Activated naive CD4-positive, alpha-beta T cell treated with anti-CD3 and anti-CD28 coated beads, Interleukin-2, amount 50 U/mL, for 72 hours (primary cell): Measurements from ENCODE around the gene ISOC2. TPM values are rescaled to one million over a fixed set of nuclear protein-coding genes. Genes with fewer than 3 reads are reported as not detected.
A peak's percentile ranks its signal among the peaks of the same experiment; 100 is the strongest.

Source experiments
- ATAC-seq, 2 donors: fragments of 150-1000 bp; cut with Tn5 transposase; 2 replicates each; pipeline ENCODE4 v1.10.0; 2021; ENCODE audit warnings: mild to moderate bottlenecking in 2 of 2, moderate library complexity in 2 of 2
- DNase-seq, 2 donors: peaks; one replicate each; pipeline ENCODE4 v3.0.0; 2021 to 2022; ENCODE audit warnings: low spot score in 2 of 2
- H3K27ac Mint-ChIP-seq, 2 donors: one replicate each; pipeline ENCODE4 v1.8.0; 2022; ENCODE audit warnings: mild to moderate bottlenecking in 2 of 2, mixed read lengths in 2 of 2
- H3K36me3 Mint-ChIP-seq, 2 donors: one replicate each; pipeline ENCODE4 v1.8.0; 2022; ENCODE audit warnings: mixed read lengths in 2 of 2
- H3K9me3 Mint-ChIP-seq, 2 donors: one replicate each; pipeline ENCODE4 v1.8.0; 2022; ENCODE audit warnings: mixed read lengths in 2 of 2
- total RNA-seq, 2 donors: library from RNA; stranded (reverse); gene quantifications; one replicate each; pipeline ENCODE4 v1.2.3, GENCODE V29; 2022

The ISOC2 gene
- total RNA-seq, 2 donors from 2014 or later = 22.1 to 41.5 TPM

DNA sequence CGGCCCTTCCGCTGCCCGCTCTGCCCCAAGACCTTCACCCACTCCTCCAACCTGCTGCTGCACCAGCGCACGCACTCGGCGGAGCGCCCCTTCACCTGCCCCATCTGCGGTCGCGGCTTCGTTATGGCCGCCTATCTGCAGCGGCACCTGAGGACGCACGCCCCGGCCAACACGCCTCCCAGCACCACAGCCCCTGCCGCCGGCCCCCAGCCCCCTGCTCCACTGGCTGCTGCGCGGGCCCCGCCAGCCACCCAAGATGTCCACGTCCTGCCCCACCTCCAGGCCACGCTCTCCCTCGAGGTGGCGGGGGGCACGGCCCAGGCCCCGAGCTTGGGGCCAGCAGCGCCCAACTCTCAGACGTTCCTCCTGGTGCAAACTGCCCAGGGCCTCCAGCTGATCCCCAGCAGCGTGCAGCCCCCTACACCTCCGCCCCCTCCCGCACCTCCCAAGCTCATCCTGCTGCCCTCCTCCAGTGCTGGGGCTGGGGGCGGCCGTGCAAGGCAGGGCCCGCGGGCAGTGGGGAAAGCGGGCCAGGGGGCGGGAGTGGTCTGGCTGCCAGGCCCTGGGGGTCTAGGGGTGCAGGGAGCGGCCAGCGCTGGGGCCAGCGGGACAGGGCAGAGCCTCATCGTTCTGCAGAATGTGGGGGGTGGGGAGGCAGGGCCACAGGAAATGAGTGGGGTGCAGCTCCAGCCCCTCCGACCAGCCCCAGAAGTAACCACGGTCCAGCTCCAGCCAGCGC is 21.7 kb upstream of the ISOC2 start:
- H3K36me3 Mint-ChIP-seq = no peaks in the 10 kb centered on the region
- no peak overlapping the region for H3K27ac Mint-ChIP-seq
- DNase-seq = no peak
- ATAC-seq = no peak
- no peaks in the 10 kb centered on the region for H3K9me3 Mint-ChIP-seq

- Mint-ChIP-seq H3K27ac (no peak overlapping the region), H3K36me3 (no peaks in the 10 kb centered on the region), H3K9me3 (no peaks in the 10 kb centered on the region)
- no peak for DNase-seq
- ATAC-seq = no peak
Observed at GRCh38 chr19:55482156-55482961, 20.9 kb upstream of the ISOC2 start.

- no peak overlapping the region for H3K27ac Mint-ChIP-seq
- ATAC-seq = no peak
- H3K36me3 Mint-ChIP-seq = no peaks in the 10 kb centered on the region
- H3K9me3 Mint-ChIP-seq = no peaks in the 10 kb centered on the region
- DNase-seq = no peak
Observed at GRCh38 chr19:55481794-55482155, 20.3 kb upstream of the ISOC2 start.

DNA sequence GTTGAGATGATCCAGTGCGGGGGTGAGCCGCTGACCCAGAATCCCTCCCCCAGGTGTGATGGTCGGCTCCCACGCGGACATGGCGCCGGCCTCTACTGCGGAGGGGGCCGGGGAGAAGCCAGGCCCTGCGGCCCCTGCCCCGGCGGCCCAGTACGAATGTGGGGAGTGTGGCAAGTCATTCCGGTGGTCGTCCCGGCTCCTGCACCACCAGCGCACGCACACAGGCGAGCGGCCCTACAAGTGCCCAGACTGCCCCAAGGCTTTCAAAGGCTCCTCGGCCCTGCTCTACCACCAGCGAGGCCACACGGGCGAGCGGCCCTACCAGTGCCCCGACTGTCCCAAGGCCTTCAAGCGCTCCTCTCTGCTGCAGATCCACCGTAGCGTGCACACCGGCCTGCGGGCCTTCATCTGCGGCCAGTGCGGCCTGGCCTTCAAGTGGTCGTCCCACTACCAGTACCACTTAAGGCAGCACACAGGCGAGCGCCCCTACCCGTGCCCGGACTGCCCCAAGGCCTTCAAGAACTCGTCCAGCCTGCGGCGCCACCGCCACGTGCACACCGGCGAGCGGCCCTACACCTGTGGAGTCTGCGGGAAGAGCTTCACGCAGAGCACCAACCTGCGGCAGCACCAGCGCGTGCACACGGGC is 19.8 kb upstream of the ISOC2 start:
- ATAC-seq (no peak), DNase-seq (no peak)
- H3K27ac Mint-ChIP-seq = no peak overlapping the region
- H3K9me3 Mint-ChIP-seq = no peaks in the 10 kb centered on the region
- no peaks in the 10 kb centered on the region for H3K36me3 Mint-ChIP-seq

GRCh38 chr19:55479451-55480230 is 18.2 kb upstream of the ISOC2 start:
- no peak for DNase-seq
- H3K27ac Mint-ChIP-seq = peak overlapping the region; percentile 3 to 9
- no peaks in the 10 kb centered on the region for H3K36me3 Mint-ChIP-seq
- H3K9me3 Mint-ChIP-seq = no peaks in the 10 kb centered on the region
- no peak for ATAC-seq

DNA sequence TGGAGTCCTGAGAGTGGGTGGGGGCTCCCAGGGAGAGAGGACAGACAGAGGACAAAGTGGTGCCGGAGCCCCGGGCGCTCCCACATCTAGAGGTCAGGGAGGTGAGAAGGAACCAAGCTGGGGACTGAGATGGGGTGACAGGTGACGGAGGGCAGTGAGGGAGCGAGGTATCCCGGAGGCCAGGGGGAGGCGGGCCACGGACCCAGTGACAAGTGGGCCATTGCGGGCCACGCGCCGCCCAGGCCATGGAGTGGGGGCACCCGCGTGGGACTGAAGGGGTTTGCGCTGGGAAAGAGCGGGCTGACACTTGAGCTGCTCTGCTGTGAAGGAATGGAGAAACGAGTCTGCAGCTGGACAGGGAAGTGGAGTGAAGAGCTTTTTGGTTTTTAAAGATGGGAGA is 17.6 kb upstream of the ISOC2 start:
- no peak for ATAC-seq
- Mint-ChIP-seq H3K36me3 (no peaks in the 10 kb centered on the region), H3K9me3 (no peaks in the 10 kb centered on the region), H3K27ac (peak overlapping the region in 1 of 2 donors; percentile 3)
- no peak for DNase-seq

GRCh38 chr19:55478364-55478763 is 16.9 kb upstream of the ISOC2 start:
- ATAC-seq (no peak), DNase-seq (no peak)
- Mint-ChIP-seq H3K9me3 (no peaks in the 10 kb centered on the region), H3K27ac (no peak overlapping the region), H3K36me3 (no peaks in the 10 kb centered on the region)

DNA sequence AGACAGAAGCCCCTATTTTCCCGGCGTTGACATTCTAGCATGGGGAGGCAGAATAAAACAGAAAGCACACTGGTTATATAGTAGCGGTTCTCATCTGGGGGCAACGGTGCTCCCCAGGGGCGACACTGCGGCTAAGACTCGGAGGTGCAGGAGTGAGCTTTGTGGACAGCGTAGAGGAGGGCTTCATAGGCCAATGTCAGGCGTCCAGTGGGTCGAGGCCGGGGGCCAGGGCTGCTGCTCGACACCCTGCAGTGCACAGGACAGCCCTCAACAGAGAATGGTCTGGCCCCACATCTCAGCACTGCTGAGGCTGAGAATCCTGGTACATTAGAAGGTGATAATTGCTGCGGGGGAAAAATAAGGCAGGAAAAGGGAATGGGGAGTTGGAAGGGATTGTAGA is 16.5 kb upstream of the ISOC2 start:
- ATAC-seq (no peak), DNase-seq (no peak)
- Mint-ChIP-seq H3K9me3 (no peaks in the 10 kb centered on the region), H3K27ac (no peak overlapping the region), H3K36me3 (no peaks in the 10 kb centered on the region)

DNA sequence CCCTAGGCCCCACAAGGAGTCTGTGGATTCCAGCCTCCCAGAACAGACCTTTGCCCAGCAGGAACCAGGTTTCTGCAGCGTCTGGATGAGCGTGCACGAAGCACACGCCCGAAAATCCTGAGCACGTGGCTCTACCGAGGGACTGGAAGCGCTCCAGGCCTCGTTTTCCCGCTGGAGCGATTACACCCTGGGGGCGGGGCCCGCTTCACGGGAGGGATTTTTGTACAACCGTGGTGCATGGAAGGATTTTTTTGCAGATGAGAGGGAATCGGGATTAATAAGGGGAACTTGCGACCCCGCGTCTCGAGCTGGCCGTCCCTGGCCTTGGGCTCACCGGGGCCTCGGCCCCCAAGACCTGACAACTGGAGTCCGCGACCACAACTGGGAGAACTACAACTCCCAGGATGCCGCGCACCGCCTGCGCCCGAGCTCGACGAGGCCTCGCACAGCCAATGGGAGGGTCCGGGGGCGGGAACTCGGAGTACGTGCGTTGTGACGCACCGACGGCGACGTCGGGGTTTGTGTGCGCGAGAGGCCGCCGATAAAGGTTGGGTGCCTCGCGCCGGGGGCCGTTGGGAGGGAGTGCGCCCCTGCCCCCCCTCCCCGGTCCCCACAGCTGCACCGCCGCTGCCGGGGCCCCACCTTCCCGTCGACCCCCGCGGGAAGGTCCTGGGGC is 14.8 kb upstream of the ISOC2 start, which contains the start of gene ZNF628:
TSS of gene ZNF628 (plus strand) at position 518 of the 676 bp plus-strand sequence. CDS start 3,294 bp downstream, outside the sequence.
- DNase-seq = peak; percentile 94 to 97
- H3K9me3 Mint-ChIP-seq = no peaks in the 10 kb centered on the region
- ATAC-seq = peak; percentile 95 to 99
- H3K27ac Mint-ChIP-seq = peak within 1 kb of the TSS; percentile 79 to 94
- no peaks in the 10 kb centered on the region for H3K36me3 Mint-ChIP-seq

- ATAC-seq = no peak
- Mint-ChIP-seq H3K27ac (peak overlapping the region in 1 of 2 donors; percentile 12), H3K36me3 (no peaks in the 10 kb centered on the region), H3K9me3 (no peaks in the 10 kb centered on the region)
- no peak for DNase-seq
Observed at GRCh38 chr19:55474269-55475265, 13.1 kb upstream of the ISOC2 start.

DNA sequence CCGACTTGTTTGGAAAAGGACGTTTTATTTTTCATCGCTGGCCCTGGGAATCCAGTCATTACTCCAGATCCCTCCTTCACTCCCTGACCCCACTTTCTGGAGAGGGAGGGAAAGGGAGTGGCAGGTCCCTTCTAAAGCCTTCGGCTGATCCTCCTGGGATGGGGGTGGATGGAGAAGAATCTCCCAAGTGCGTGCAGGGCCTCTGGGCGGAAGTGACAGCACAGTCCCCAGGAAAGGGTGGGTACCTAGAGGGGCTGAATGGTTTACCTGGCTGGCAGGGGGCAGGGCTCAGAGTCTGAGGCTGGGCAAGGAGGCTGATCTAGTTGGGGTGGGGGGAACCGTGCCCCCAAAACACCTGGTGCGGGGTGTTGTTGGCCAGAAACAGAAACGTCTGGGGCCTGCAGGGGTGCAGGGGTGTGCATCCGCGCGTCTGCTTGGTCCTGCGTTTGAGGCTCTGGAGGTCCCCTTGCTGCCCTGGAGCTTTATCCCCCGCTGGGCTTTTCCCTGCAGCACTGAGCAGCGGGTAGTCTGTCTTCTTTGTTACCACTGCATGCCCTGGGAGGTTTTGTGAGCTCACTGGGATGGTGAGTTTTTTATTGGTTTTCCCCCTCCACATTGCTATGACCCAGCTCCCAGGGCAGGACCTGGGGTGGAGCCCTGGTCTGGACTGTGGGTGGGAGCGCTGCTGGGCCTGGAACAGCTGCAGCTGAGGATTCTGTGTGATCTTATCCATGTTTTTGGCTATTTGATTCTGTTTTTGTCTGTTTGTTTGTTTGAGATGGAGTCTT is 12.0 kb upstream of the ISOC2 start:
- no peak for DNase-seq
- ATAC-seq = no peak
- no peaks in the 10 kb centered on the region for H3K9me3 Mint-ChIP-seq
- no peak overlapping the region for H3K27ac Mint-ChIP-seq
- no peaks in the 10 kb centered on the region for H3K36me3 Mint-ChIP-seq

DNA sequence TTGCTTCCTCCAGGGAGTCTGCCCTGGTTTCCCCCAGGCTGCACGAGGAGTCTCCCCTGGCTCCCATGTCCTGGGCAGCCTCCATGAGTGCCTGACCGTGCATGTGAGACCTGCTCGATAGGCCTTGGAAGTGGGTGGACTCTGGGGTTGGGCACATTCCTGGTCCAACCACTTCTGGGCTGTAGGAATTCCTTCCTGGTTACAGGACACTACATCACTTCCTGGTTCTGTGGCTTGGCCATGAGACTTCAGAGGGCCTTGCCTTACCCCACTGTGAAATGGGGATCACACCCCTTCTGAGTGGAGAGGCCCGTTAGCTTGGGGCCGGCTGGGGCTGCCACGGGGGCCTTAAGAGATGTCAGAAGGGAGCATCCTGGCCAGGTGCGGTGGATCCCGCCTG is 11.0 kb upstream of the ISOC2 start:
- no peaks in the 10 kb centered on the region for H3K9me3 Mint-ChIP-seq
- H3K36me3 Mint-ChIP-seq = no peaks in the 10 kb centered on the region
- H3K27ac Mint-ChIP-seq = no peak overlapping the region
- DNase-seq (no peak), ATAC-seq (no peak)

GRCh38 chr19:55471266-55471665 is 9.8 kb upstream of the ISOC2 start:
- ATAC-seq = no peak
- Mint-ChIP-seq H3K36me3 (no peaks in the 10 kb centered on the region), H3K9me3 (no peaks in the 10 kb centered on the region), H3K27ac (no peak overlapping the region)
- DNase-seq = no peak

DNA sequence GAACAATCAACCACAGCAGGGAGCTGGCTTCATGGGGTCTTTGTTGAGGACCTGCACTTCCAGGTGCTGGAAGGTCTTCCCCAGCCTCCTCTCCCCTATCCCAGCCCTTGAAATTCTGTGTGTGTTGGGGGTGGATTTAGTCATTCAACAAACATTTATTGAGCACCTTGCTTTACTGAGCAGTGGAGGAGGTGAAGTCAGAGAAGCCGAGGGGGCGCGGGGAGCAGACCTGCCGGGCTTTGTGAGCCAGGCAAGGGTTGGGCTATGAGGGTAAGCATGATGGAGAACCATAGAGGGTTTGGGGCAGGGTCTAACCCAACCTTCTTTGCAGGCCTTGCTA is 6.6 kb upstream of the ISOC2 start:
- no peaks in the 10 kb centered on the region for H3K36me3 Mint-ChIP-seq
- no peaks in the 10 kb centered on the region for H3K9me3 Mint-ChIP-seq
- no peak overlapping the region for H3K27ac Mint-ChIP-seq
- DNase-seq = no peak
- peak; percentile 19 to 49 for ATAC-seq
